ENCODE results near the gene SLC1A2.

GRCh38 chr11:35206616-35207015 is 212.7 kb downstream of the SLC1A2 start:
- no peak for TF ChIP-seq CTCF (conservative IDR thresholded peaks at IDR 0.05 in 1 of 2, IDR thresholded peaks at IDR 0.05 in 1 of 2; ENCODE audit: low read depth in 1 of 2, low read length in 2 of 2)
- TF ChIP-seq EZH2 (IDR thresholded peaks at IDR 0.05; ENCODE audit: low read length, missing control alignments): no peak
